Measurements from ENCODE around the gene ZNF428.
"Not testable (repeated sequence)": the region's sequence is repeated elsewhere in the genome, so short reads cannot be mapped to it uniquely, and the experiment has no call there.

Gene ZNF428

GRCh38 chr19:43589277-43589676 is 30.2 kb downstream of the ZNF428 start:
- H3K36me3 ChIP-seq: peaks cover 20% of the 10 kb centered on the region
- TF ChIP-seq CTCF (IDR thresholded peaks at IDR 0.05): no peak
- no peaks in the 10 kb centered on the region for H3K9me3 ChIP-seq
- H3K4me3 ChIP-seq (ENCODE audit: low read depth in 1 of 2, low read length in 1 of 2): no peak overlapping the region
- H3K4me1 ChIP-seq (ENCODE audit: control insufficient read depth in 1 of 2, insufficient read depth in 1 of 2, low read depth in 1 of 2, low read length in 1 of 2): peaks cover 0 to 4% of the 10 kb centered on the region in 2 experiments
- H3K27me3 ChIP-seq: no peaks in the 10 kb centered on the region
- H3K27ac ChIP-seq: no peak overlapping the region

GRCh38 chr19:43587029-43587428 is 32.4 kb downstream of the ZNF428 start:
- H3K4me3 ChIP-seq (ENCODE audit: low read depth in 1 of 2, low read length in 1 of 2); H3K27me3 ChIP-seq; H3K36me3 ChIP-seq; H3K9me3 ChIP-seq; H3K27ac ChIP-seq; H3K4me1 ChIP-seq (ENCODE audit: control insufficient read depth in 1 of 2, insufficient read depth in 1 of 2, low read depth in 1 of 2, low read length in 1 of 2): not testable (repeated sequence)

- Histone ChIP-seq H3K27me3 (no peaks in the 10 kb centered on the region), H3K36me3 (no peaks in the 10 kb centered on the region), H3K4me3 (ENCODE audit: low read depth in 1 of 2, low read length in 1 of 2) (no peak overlapping the region), H3K4me1 (ENCODE audit: control insufficient read depth in 1 of 2, insufficient read depth in 1 of 2, low read depth in 1 of 2, low read length in 1 of 2) (peaks cover 0 to 3% of the 10 kb centered on the region in 2 experiments), H3K27ac (no peak overlapping the region), H3K9me3 (no peaks in the 10 kb centered on the region)
- no peak for TF ChIP-seq CTCF (IDR thresholded peaks at IDR 0.05)
Observed at GRCh38 chr19:43586346-43586745, 33.1 kb downstream of the ZNF428 start.

GRCh38 chr19:43584484-43584883 is 34.9 kb downstream of the ZNF428 start:
- TF ChIP-seq CTCF (IDR thresholded peaks at IDR 0.05): no peak
- no peaks in the 10 kb centered on the region for H3K36me3 ChIP-seq
- no peaks in the 10 kb centered on the region for H3K27me3 ChIP-seq
- peaks cover 9 to 18% of the 10 kb centered on the region in 2 experiments for H3K4me1 ChIP-seq (ENCODE audit: control insufficient read depth in 1 of 2, insufficient read depth in 1 of 2, low read depth in 1 of 2, low read length in 1 of 2)
- no peak overlapping the region for H3K4me3 ChIP-seq (ENCODE audit: low read depth in 1 of 2, low read length in 1 of 2)
- H3K9me3 ChIP-seq: no peaks in the 10 kb centered on the region
- no peak overlapping the region for H3K27ac ChIP-seq

- Histone ChIP-seq H3K27me3 (no peaks in the 10 kb centered on the region), H3K4me3 (ENCODE audit: low read depth in 1 of 2, low read length in 1 of 2) (no peak overlapping the region), H3K27ac (no peak overlapping the region), H3K36me3 (no peaks in the 10 kb centered on the region), H3K4me1 (ENCODE audit: control insufficient read depth in 1 of 2, insufficient read depth in 1 of 2, low read depth in 1 of 2, low read length in 1 of 2) (peaks cover 9 to 18% of the 10 kb centered on the region in 2 experiments), H3K9me3 (no peaks in the 10 kb centered on the region)
- TF ChIP-seq CTCF (IDR thresholded peaks at IDR 0.05): no peak
Observed at GRCh38 chr19:43582495-43582894, 36.9 kb downstream of the ZNF428 start.

GRCh38 chr19:43581467-43581866 is 38.0 kb downstream of the ZNF428 start:
- H3K9me3 ChIP-seq: no peaks in the 10 kb centered on the region
- no peaks in the 10 kb centered on the region for H3K36me3 ChIP-seq
- no peak for TF ChIP-seq CTCF (IDR thresholded peaks at IDR 0.05)
- no peak overlapping the region for H3K27ac ChIP-seq
- H3K27me3 ChIP-seq: no peaks in the 10 kb centered on the region
- H3K4me3 ChIP-seq (ENCODE audit: low read depth in 1 of 2, low read length in 1 of 2): no peak overlapping the region
- peaks cover 9 to 18% of the 10 kb centered on the region in 2 experiments for H3K4me1 ChIP-seq (ENCODE audit: control insufficient read depth in 1 of 2, insufficient read depth in 1 of 2, low read depth in 1 of 2, low read length in 1 of 2)

All from neutrophil (primary cell).